ENCODE data around the gene BBS9. TPM values are rescaled to one million over a fixed set of nuclear protein-coding genes. Genes with fewer than 3 reads are reported as not detected.
"Not testable (repeated sequence)": the region's sequence is repeated elsewhere in the genome, so short reads cannot be mapped to it uniquely, and the experiment has no call there.

Gene BBS9
- total RNA-seq, 1 donor, result 29.5 TPM

GRCh38 chr7:33504266-33504665 lies 374.9 kb downstream of the BBS9 start:
- Histone ChIP-seq H3K4me3 (ENCODE audit: low read length) (no peak overlapping the region), H3K9me3 (ENCODE audit: low read depth, low read length) (no peaks in the 10 kb centered on the region), H3K4me1 (ENCODE audit: insufficient read depth, low read length) (no peaks in the 10 kb centered on the region), H3K27me3 (ENCODE audit: insufficient read depth, low read length) (no peaks in the 10 kb centered on the region)

GRCh38 chr7:33509206-33509605 lies 379.8 kb downstream of the BBS9 start:
- H3K27me3 ChIP-seq (ENCODE audit: insufficient read depth, low read length), result no peaks in the 10 kb centered on the region
- H3K9me3 ChIP-seq (ENCODE audit: low read depth, low read length), result no peaks in the 10 kb centered on the region
- H3K4me3 ChIP-seq (ENCODE audit: low read length), result no peak overlapping the region
- H3K4me1 ChIP-seq (ENCODE audit: insufficient read depth, low read length), result no peaks in the 10 kb centered on the region

DNA sequence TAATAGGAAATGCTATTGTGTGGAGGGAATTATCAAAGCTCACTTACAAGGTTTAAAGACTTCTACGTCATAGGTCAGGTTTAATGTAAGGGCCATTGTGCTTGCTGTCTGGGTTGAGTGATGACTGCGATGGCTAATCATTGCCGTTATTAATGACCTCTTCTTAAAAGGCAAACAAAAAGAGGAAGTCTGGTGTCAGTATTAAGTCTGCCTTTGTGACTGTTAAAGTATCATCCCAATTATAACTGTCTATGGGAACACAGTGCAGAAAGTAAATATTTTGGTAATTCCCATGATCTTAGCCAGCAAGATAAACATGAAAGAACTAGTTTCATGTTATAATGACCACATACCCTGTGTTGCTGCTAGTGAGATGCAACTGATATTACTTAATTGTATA lies 382.4 kb downstream of the BBS9 start:
- Histone ChIP-seq H3K9me3 (ENCODE audit: low read depth, low read length) (no peaks in the 10 kb centered on the region), H3K27me3 (ENCODE audit: insufficient read depth, low read length) (no peaks in the 10 kb centered on the region), H3K4me3 (ENCODE audit: low read length) (no peak overlapping the region), H3K4me1 (ENCODE audit: insufficient read depth, low read length) (no peaks in the 10 kb centered on the region)

- no peaks in the 10 kb centered on the region for H3K27me3 ChIP-seq (ENCODE audit: insufficient read depth, low read length)
- no peaks in the 10 kb centered on the region for H3K9me3 ChIP-seq (ENCODE audit: low read depth, low read length)
- no peaks in the 10 kb centered on the region for H3K4me1 ChIP-seq (ENCODE audit: insufficient read depth, low read length)
- H3K4me3 ChIP-seq (ENCODE audit: low read length), result no peak overlapping the region
These were observed 387.2 kb downstream of the BBS9 start for GRCh38 chr7:33516568-33516967.

- Histone ChIP-seq H3K27me3 (ENCODE audit: insufficient read depth, low read length) (no peaks in the 10 kb centered on the region), H3K4me1 (ENCODE audit: insufficient read depth, low read length) (no peaks in the 10 kb centered on the region), H3K4me3 (ENCODE audit: low read length) (no peak overlapping the region), H3K9me3 (ENCODE audit: low read depth, low read length) (no peaks in the 10 kb centered on the region)
These were observed 387.8 kb downstream of the BBS9 start for GRCh38 chr7:33517191-33517590.

- not testable (repeated sequence) for H3K27me3 ChIP-seq (ENCODE audit: insufficient read depth, low read length); H3K4me3 ChIP-seq (ENCODE audit: low read length); H3K9me3 ChIP-seq (ENCODE audit: low read depth, low read length); H3K4me1 ChIP-seq (ENCODE audit: insufficient read depth, low read length)
These were observed 397.6 kb downstream of the BBS9 start for GRCh38 chr7:33527008-33527407.

GRCh38 chr7:33527613-33528012 lies 398.2 kb downstream of the BBS9 start:
- H3K9me3 ChIP-seq (ENCODE audit: low read depth, low read length); H3K4me1 ChIP-seq (ENCODE audit: insufficient read depth, low read length); H3K4me3 ChIP-seq (ENCODE audit: low read length); H3K27me3 ChIP-seq (ENCODE audit: insufficient read depth, low read length): not testable (repeated sequence)

- no peaks in the 10 kb centered on the region for H3K9me3 ChIP-seq (ENCODE audit: low read depth, low read length)
- no peaks in the 10 kb centered on the region for H3K27me3 ChIP-seq (ENCODE audit: insufficient read depth, low read length)
- no peak overlapping the region for H3K4me3 ChIP-seq (ENCODE audit: low read length)
- H3K4me1 ChIP-seq (ENCODE audit: insufficient read depth, low read length), result no peaks in the 10 kb centered on the region
These were observed 399.7 kb downstream of the BBS9 start for GRCh38 chr7:33529070-33529469.

GRCh38 chr7:33530664-33531063 lies 401.3 kb downstream of the BBS9 start:
- Histone ChIP-seq H3K4me3 (ENCODE audit: low read length) (no peak overlapping the region), H3K9me3 (ENCODE audit: low read depth, low read length) (no peaks in the 10 kb centered on the region), H3K4me1 (ENCODE audit: insufficient read depth, low read length) (no peaks in the 10 kb centered on the region), H3K27me3 (ENCODE audit: insufficient read depth, low read length) (no peaks in the 10 kb centered on the region)

DNA sequence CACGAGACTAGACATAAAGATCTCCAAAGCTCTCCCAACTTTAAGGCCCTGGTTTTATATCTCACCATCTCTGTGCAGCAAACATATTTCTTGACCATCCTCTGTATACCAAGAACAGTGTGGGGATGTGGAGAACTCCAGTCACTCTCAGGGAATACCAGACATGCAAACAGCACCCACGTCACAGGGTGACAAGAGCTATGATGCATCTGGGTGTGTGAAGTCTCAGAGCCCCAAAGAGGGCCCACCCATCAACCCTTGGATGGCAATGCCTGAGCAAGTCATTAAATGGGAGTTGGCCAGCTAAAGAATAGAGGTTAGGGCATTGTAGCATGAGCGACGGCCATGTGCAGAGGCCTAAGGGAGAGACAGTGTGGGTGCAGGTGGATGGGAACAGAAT lies 402.5 kb downstream of the BBS9 start:
- Histone ChIP-seq H3K4me1 (ENCODE audit: insufficient read depth, low read length) (no peaks in the 10 kb centered on the region), H3K4me3 (ENCODE audit: low read length) (no peak overlapping the region), H3K27me3 (ENCODE audit: insufficient read depth, low read length) (no peaks in the 10 kb centered on the region)

GRCh38 chr7:33534833-33535232 lies 405.5 kb downstream of the BBS9 start:
- Histone ChIP-seq H3K27me3 (ENCODE audit: insufficient read depth, low read length) (no peaks in the 10 kb centered on the region), H3K9me3 (ENCODE audit: low read depth, low read length) (peaks cover 17% of the 10 kb centered on the region), H3K4me1 (ENCODE audit: insufficient read depth, low read length) (no peaks in the 10 kb centered on the region), H3K4me3 (ENCODE audit: low read length) (no peak overlapping the region)

More for the DNA sequence above, 402.5 kb downstream of the BBS9 start:
- H3K9me3 ChIP-seq (ENCODE audit: low read depth, low read length), result no peaks in the 10 kb centered on the region

- no peaks in the 10 kb centered on the region for H3K27me3 ChIP-seq (ENCODE audit: insufficient read depth, low read length)
- peaks cover 17% of the 10 kb centered on the region for H3K9me3 ChIP-seq (ENCODE audit: low read depth, low read length)
- H3K4me1 ChIP-seq (ENCODE audit: insufficient read depth, low read length), result no peaks in the 10 kb centered on the region
- no peak overlapping the region for H3K4me3 ChIP-seq (ENCODE audit: low read length)
These were observed 406.6 kb downstream of the BBS9 start for GRCh38 chr7:33535989-33536388.

GRCh38 chr7:33536398-33537103 lies 407.2 kb downstream of the BBS9 start:
- Histone ChIP-seq H3K9me3 (ENCODE audit: low read depth, low read length) (peaks cover 17% of the 10 kb centered on the region), H3K4me1 (ENCODE audit: insufficient read depth, low read length) (no peaks in the 10 kb centered on the region), H3K27me3 (ENCODE audit: insufficient read depth, low read length) (no peaks in the 10 kb centered on the region), H3K4me3 (ENCODE audit: low read length) (no peak overlapping the region)

- no peaks in the 10 kb centered on the region for H3K27me3 ChIP-seq (ENCODE audit: insufficient read depth, low read length)
- peaks cover 17% of the 10 kb centered on the region for H3K9me3 ChIP-seq (ENCODE audit: low read depth, low read length)
- no peak overlapping the region for H3K4me3 ChIP-seq (ENCODE audit: low read length)
- H3K4me1 ChIP-seq (ENCODE audit: insufficient read depth, low read length), result no peaks in the 10 kb centered on the region
These were observed 407.7 kb downstream of the BBS9 start for GRCh38 chr7:33537104-33537477.

- Histone ChIP-seq H3K27me3 (ENCODE audit: insufficient read depth, low read length) (no peaks in the 10 kb centered on the region), H3K9me3 (ENCODE audit: low read depth, low read length) (peaks cover 17% of the 10 kb centered on the region), H3K4me1 (ENCODE audit: insufficient read depth, low read length) (no peaks in the 10 kb centered on the region), H3K4me3 (ENCODE audit: low read length) (no peak overlapping the region)
These were observed 409.8 kb downstream of the BBS9 start for GRCh38 chr7:33539198-33539597.

GRCh38 chr7:33539659-33540400 lies 410.5 kb downstream of the BBS9 start:
- no peaks in the 10 kb centered on the region for H3K27me3 ChIP-seq (ENCODE audit: insufficient read depth, low read length)
- no peaks in the 10 kb centered on the region for H3K4me1 ChIP-seq (ENCODE audit: insufficient read depth, low read length)
- H3K9me3 ChIP-seq (ENCODE audit: low read depth, low read length), result peaks cover 17% of the 10 kb centered on the region
- no peak overlapping the region for H3K4me3 ChIP-seq (ENCODE audit: low read length)
